ENCODE results near the gene PTTG2.

The PTTG2 gene

DNA sequence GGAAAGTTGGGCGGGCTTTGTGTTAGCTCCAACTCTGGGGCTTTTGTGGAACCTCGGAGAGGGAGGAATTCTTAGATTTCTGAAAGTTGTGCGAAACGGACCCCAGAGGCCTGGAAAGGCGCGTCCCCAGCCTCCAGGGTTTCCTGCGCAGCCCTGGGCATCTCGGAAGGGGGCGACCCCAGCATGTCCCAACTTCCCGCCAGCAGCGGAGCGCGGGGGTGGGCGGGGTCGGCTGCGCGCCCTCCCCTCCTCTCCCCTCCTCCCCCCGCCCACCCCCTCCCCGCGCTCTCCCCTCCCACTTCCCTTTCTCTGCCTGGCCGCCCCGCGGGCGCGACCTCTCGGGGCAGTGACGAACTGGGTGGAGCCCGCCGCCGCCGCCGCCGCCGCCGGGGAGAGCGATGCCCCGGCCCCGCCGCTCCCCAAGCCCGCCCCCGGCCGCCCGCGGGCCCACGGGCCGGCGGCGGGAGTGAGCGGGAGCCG, 16.8 kb downstream of the PTTG2 start:
- peak; percentile 60 for DNase-seq (ENCODE audit: low read depth)
- H3K4me3 ChIP-seq (ENCODE audit: control insufficient read depth, low read depth, low read length) = peak overlapping the region; percentile 58
- TF ChIP-seq, protein P1, sequence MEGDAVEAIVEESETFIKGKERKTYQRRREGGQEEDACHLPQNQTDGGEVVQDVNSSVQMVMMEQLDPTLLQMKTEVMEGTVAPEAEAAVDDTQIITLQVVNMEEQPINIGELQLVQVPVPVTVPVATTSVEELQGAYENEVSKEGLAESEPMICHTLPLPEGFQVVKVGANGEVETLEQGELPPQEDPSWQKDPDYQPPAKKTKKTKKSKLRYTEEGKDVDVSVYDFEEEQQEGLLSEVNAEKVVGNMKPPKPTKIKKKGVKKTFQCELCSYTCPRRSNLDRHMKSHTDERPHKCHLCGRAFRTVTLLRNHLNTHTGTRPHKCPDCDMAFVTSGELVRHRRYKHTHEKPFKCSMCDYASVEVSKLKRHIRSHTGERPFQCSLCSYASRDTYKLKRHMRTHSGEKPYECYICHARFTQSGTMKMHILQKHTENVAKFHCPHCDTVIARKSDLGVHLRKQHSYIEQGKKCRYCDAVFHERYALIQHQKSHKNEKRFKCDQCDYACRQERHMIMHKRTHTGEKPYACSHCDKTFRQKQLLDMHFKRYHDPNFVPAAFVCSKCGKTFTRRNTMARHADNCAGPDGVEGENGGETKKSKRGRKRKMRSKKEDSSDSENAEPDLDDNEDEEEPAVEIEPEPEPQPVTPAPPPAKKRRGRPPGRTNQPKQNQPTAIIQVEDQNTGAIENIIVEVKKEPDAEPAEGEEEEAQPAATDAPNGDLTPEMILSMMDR (conservative IDR thresholded peaks at IDR 0.05; ENCODE audit: control insufficient read depth, insufficient read depth, low read depth, low read length) = no peak

- TF ChIP-seq, protein P1 (conservative IDR thresholded peaks at IDR 0.05; ENCODE audit: control insufficient read depth, insufficient read depth, low read depth, low read length) = peak; percentile 48
Observed at GRCh38 chr4:37977471-37978247, 17.5 kb downstream of the PTTG2 start.

GRCh38 chr4:37978248-37978924, 18.2 kb downstream of the PTTG2 start:
- TF ChIP-seq, protein P1 (conservative IDR thresholded peaks at IDR 0.05; ENCODE audit: control insufficient read depth, insufficient read depth, low read depth, low read length) = no peak
- H3K4me3 ChIP-seq (ENCODE audit: control insufficient read depth, low read depth, low read length) = peak overlapping the region; percentile 58
- peak; percentile 21 for DNase-seq (ENCODE audit: low read depth)

More at GRCh38 chr4:37977471-37978247, 17.5 kb downstream of the PTTG2 start:
- peak overlapping the region; percentile 58 for H3K4me3 ChIP-seq (ENCODE audit: control insufficient read depth, low read depth, low read length)
- DNase-seq (ENCODE audit: low read depth) = peak; percentile 64

DNA sequence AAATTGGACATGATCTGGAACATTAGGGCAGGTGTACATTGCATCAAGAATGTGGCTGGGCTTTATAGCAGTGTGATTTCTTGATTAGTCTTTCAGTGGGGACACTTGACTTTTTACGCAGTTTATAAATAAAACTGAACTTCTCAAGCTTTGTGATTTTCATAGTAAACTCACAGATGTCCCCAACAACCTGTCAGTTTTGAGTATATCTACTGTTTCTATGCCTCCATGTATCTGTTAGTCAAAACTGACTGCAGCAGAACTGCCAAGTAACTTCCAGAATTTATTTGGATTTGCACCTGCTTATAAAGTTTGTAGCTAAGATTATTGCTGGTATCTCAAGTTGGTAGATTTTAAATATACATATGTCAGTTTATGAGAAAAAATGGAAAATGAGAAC, 20.0 kb downstream of the PTTG2 start:
- DNase-seq (ENCODE audit: low read depth) = no peak
- no peak overlapping the region for H3K4me3 ChIP-seq (ENCODE audit: control insufficient read depth, low read depth, low read length)
- TF ChIP-seq, protein P1 (conservative IDR thresholded peaks at IDR 0.05; ENCODE audit: control insufficient read depth, insufficient read depth, low read depth, low read length) = no peak

DNA sequence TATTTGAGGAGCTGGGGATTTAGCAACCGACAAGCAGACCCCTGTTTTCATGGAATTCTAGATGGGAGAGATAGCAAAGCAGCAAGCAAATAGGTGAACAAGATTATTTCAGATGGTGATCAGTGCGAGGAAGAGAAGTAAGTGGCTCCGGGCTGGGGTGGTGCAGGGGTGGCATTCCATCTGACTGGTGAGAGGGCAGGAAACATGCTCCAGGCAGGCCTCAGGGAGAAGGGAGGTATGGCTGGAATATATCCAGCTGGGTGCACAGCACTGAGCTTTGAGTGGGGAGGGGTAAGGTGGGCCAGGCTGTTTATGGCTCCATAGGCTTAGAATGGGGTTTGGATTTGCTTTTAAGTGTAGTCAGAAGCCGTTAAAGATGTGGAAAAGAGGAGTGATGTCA, 21.2 kb downstream of the PTTG2 start:
- DNase-seq (ENCODE audit: low read depth) = no peak
- no peak overlapping the region for H3K4me3 ChIP-seq (ENCODE audit: control insufficient read depth, low read depth, low read length)
- TF ChIP-seq, protein P1 (conservative IDR thresholded peaks at IDR 0.05; ENCODE audit: control insufficient read depth, insufficient read depth, low read depth, low read length) = no peak

GRCh38 chr4:37981844-37982720, 21.9 kb downstream of the PTTG2 start:
- TF ChIP-seq, protein P1 (conservative IDR thresholded peaks at IDR 0.05; ENCODE audit: control insufficient read depth, insufficient read depth, low read depth, low read length) = no peak
- H3K4me3 ChIP-seq (ENCODE audit: control insufficient read depth, low read depth, low read length) = no peak overlapping the region
- DNase-seq (ENCODE audit: low read depth) = no peak

Measured in fibroblast of mammary gland (primary cell).